OCI-LY7 (cell line): ENCODE results near the gene KCNE4. TPM values are rescaled to one million over a fixed set of nuclear protein-coding genes. Genes with fewer than 3 reads are reported as not detected.

Source experiments
- Bru-seq: library from RNA; stranded (reverse); fragments of 400-500 nt; gene quantifications from one replicate; lab custom pipeline; 2021; lab: Mats Ljungman, UMichigan
- BruChase-seq, 2 experiments: library from RNA; stranded (reverse); fragments of 400-500 nt; gene quantifications; one replicate each; lab custom pipeline; 2021; lab: Mats Ljungman, UMichigan
- BruUV-seq: library from RNA; stranded (reverse); fragments of 400-500 nt; replicated peaks from 2 replicates; lab custom pipeline; 2021; lab: Mats Ljungman, UMichigan
- CTCF ChIA-PET: fragments of 300-600 bp; sonication (Branson Sonifier 250); formaldehyde crosslinking; loops from one replicate; lab custom pipeline; 2022; ENCODE audit warnings: antibody characterized with exemption; ENCODE audit not compliant: unreplicated experiment; lab: Charles Lee
- POLR2A ChIA-PET: fragments of 300-600 bp; sonication (Branson Sonifier 250); formaldehyde crosslinking; loops from one replicate; lab custom pipeline; 2022; ENCODE audit warnings: antibody characterized with exemption; lab: Charles Lee
- DNase-seq: peaks from one replicate; pipeline ENCODE4 v3.0.0-alpha.2; 2015; ENCODE audit warnings: low spot score
- H2AFZ ChIP-seq: fragments of 200-600 bp; sonication (generic), shearing (Covaris generic); 2 replicates; pipeline ENCODE4 v1.6.1; 2014; ENCODE audit warnings: mild to moderate bottlenecking, antibody characterized with exemption, low read length, moderate library complexity
- H3K27ac ChIP-seq: fragments of 200-600 bp; sonication (generic); 2 replicates; pipeline ENCODE4 v1.5.1; 2014; ENCODE audit warnings: mixed run types, low read depth, mild to moderate bottlenecking, moderate library complexity, low read length, inconsistent platforms; ENCODE audit not compliant: poor library complexity, severe bottlenecking
- H3K36me3 ChIP-seq: fragments of 200-600 bp; sonication (generic); 2 replicates; pipeline ENCODE4 v1.6.1; 2014; ENCODE audit warnings: mild to moderate bottlenecking, antibody characterized with exemption, low read length, moderate library complexity, mixed read lengths; ENCODE audit not compliant: insufficient read depth
- H3K4me1 ChIP-seq: fragments of 200-600 bp; sonication (generic); 2 replicates; pipeline ENCODE4 v1.5.1; 2014; ENCODE audit warnings: mild to moderate bottlenecking, low read length; ENCODE audit not compliant: insufficient read depth, poor library complexity, severe bottlenecking
- H3K4me2 ChIP-seq: fragments of 200-600 bp; sonication (generic); 2 replicates; pipeline ENCODE4 v1.6.1; 2014; ENCODE audit warnings: mild to moderate bottlenecking, low read length
- H3K4me3 ChIP-seq: fragments of 200-600 bp; sonication (generic); 2 replicates; pipeline ENCODE4 v1.5.1; 2014; ENCODE audit warnings: mild to moderate bottlenecking, low read depth, low read length; ENCODE audit not compliant: poor library complexity, severe bottlenecking
- H3K79me2 ChIP-seq: fragments of 200-600 bp; sonication (generic); 2 replicates; pipeline ENCODE4 v1.6.1; 2016; ENCODE audit warnings: low read depth, mild to moderate bottlenecking, low read length, moderate library complexity, mixed read lengths; ENCODE audit not compliant: insufficient read depth
- H3K9me2 ChIP-seq: fragments of 200-600 bp; sonication (generic); 2 replicates; pipeline ENCODE4 v1.6.1; 2016; ENCODE audit warnings: mild to moderate bottlenecking, low read length, mixed read lengths; ENCODE audit not compliant: insufficient read depth
- H3K9me3 ChIP-seq: fragments of 200-600 bp; sonication (generic); 2 replicates; pipeline ENCODE4 v1.6.1; 2014; ENCODE audit warnings: mild to moderate bottlenecking, mixed run types, low read length, mixed read lengths
- H4K20me1 ChIP-seq: fragments of 200-600 bp; sonication (generic); 2 replicates; pipeline ENCODE4 v1.6.1; 2014; ENCODE audit warnings: mild to moderate bottlenecking, antibody characterized with exemption, low read length, moderate library complexity, mixed read lengths; ENCODE audit not compliant: insufficient read depth
- EZH2phosphoT487 ChIP-seq: fragments of 200-600 bp; sonication (generic); IDR thresholded peaks from 2 replicates; pipeline ENCODE4 v1.6.1; 2018; ENCODE audit warnings: low read depth, borderline replicate concordance, mild to moderate bottlenecking, mixed run types, antibody characterized with exemption, low read length, moderate library complexity, mixed read lengths
- intact Hi-C: fragments of 100-400 bp; cut with micrococcal nuclease; formaldehyde crosslinking; loops from one replicate; pipeline ENCODE4 v1.10.0; 2022; ENCODE audit not compliant: unreplicated experiment
- long read RNA-seq: library from polyadenylated mRNA; stranded (forward); transcript quantifications from one replicate; pipeline ENCODE4 v2.0.0, GENCODE V29; 2022
- total RNA-seq, 2 experiments: library from RNA; depleted of rRNA in 1 of 2; stranded (reverse); fragments of >200 nt in 1 of 2; shearing (Covaris generic) in 1 of 2; gene quantifications; 2 replicates each; pipeline ENCODE4 v1.2.3, GENCODE V29; 2014 to 2022
- TF ChIP-seq, protein P1 (sequence below): fragments of 200-600 bp; sonication (generic); conservative IDR thresholded peaks from 2 replicates; pipeline ENCODE4 v1.5.1; 2014; ENCODE audit warnings: mild to moderate bottlenecking, antibody characterized with exemption, low read length, moderate library complexity, mixed read lengths

KCNE4 gene, protein sequence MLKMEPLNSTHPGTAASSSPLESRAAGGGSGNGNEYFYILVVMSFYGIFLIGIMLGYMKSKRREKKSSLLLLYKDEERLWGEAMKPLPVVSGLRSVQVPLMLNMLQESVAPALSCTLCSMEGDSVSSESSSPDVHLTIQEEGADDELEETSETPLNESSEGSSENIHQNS
- total RNA-seq (2014; rRNA removed; shearing (Covaris generic)): not detected in 2 replicates
- total RNA-seq (2022): not detected in 2 replicates
- Bru-seq, nascent RNA: not detected
- not detected for BruChase-seq, experiment 1, labeled RNA remaining after a 6-hour chase
- BruChase-seq, experiment 2, labeled RNA remaining after a 2-hour chase: not detected
- long read RNA-seq: 0 reads

GRCh38 chr2:223051693-223052289 is at the start of gene KCNE4:
TSS of gene KCNE4 (plus strand) at chr2:223052190. CDS start at chr2:223052831, 641 bp downstream.
- Histone ChIP-seq H4K20me1 (no peaks in the 10 kb centered on the region), H3K27ac (no peak within 1 kb of the TSS), H3K9me3 (no peaks in the 10 kb centered on the region), H3K36me3 (no peaks in the 10 kb centered on the region), H3K79me2 (no peaks in the 10 kb centered on the region), H2AFZ (no peak within 1 kb of the TSS), H3K4me3 (no peak within 1 kb of the TSS), H3K4me2 (no peak within 1 kb of the TSS), H3K9me2 (no peaks in the 10 kb centered on the region), H3K4me1 (no peaks in the 10 kb centered on the region)
- TF ChIP-seq, protein P1, sequence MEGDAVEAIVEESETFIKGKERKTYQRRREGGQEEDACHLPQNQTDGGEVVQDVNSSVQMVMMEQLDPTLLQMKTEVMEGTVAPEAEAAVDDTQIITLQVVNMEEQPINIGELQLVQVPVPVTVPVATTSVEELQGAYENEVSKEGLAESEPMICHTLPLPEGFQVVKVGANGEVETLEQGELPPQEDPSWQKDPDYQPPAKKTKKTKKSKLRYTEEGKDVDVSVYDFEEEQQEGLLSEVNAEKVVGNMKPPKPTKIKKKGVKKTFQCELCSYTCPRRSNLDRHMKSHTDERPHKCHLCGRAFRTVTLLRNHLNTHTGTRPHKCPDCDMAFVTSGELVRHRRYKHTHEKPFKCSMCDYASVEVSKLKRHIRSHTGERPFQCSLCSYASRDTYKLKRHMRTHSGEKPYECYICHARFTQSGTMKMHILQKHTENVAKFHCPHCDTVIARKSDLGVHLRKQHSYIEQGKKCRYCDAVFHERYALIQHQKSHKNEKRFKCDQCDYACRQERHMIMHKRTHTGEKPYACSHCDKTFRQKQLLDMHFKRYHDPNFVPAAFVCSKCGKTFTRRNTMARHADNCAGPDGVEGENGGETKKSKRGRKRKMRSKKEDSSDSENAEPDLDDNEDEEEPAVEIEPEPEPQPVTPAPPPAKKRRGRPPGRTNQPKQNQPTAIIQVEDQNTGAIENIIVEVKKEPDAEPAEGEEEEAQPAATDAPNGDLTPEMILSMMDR: no peak
- TF ChIP-seq EZH2phosphoT487: no peak
- DNase-seq: no peak
- ChIA-PET POLR2A (interaction anchor here (0.7 kb wide), 1 partner anchor 1014 kb away, joined by 3 read pairs; no protein-coding TSS in a partner anchor), CTCF (no interaction called here)
- BruUV-seq: no TSS peak
- intact Hi-C loops: no loop called here

GRCh38 chr2:223003191-223003590 is 48.8 kb upstream of the KCNE4 start:
- ChIA-PET POLR2A (no interaction called here), CTCF (no interaction called here)
- H3K79me2 ChIP-seq: no peaks in the 10 kb centered on the region

More at GRCh38 chr2:223003191-223003590, 48.8 kb upstream of the KCNE4 start:
- Histone ChIP-seq H4K20me1 (no peaks in the 10 kb centered on the region), H3K27ac (no peak overlapping the region), H3K9me2 (no peaks in the 10 kb centered on the region), H2AFZ (no peak overlapping the region), H3K4me1 (no peaks in the 10 kb centered on the region), H3K4me2 (no peak overlapping the region), H3K4me3 (no peak overlapping the region), H3K36me3 (no peaks in the 10 kb centered on the region), H3K9me3 (no peaks in the 10 kb centered on the region)
- DNase-seq: no peak
- intact Hi-C loops: no loop called here
- no TSS peak for BruUV-seq
- no peak for TF ChIP-seq EZH2phosphoT487
- TF ChIP-seq, protein P1: no peak
